Measurements from ENCODE around the gene AP2A1.

GRCh38 chr19:49846408-49846807 is 79.6 kb downstream of the AP2A1 start:
- TF ChIP-seq POLR2A (IDR thresholded peaks at IDR 0.05; ENCODE audit: low read length) (no peak), TP53 (CRISPR knock-in tag; IDR thresholded peaks at IDR 0.05) (no peak), BHLHE40 (IDR thresholded peaks at IDR 0.05; ENCODE audit: low read depth, low read length) (no peak), SMC3 (IDR thresholded peaks at IDR 0.05) (no peak), HDAC2 (IDR thresholded peaks at IDR 0.05) (no peak), NFE2L2 (conservative IDR thresholded peaks at IDR 0.05; ENCODE audit: low read length) (no peak)
- TF ChIP-seq, protein P1, sequence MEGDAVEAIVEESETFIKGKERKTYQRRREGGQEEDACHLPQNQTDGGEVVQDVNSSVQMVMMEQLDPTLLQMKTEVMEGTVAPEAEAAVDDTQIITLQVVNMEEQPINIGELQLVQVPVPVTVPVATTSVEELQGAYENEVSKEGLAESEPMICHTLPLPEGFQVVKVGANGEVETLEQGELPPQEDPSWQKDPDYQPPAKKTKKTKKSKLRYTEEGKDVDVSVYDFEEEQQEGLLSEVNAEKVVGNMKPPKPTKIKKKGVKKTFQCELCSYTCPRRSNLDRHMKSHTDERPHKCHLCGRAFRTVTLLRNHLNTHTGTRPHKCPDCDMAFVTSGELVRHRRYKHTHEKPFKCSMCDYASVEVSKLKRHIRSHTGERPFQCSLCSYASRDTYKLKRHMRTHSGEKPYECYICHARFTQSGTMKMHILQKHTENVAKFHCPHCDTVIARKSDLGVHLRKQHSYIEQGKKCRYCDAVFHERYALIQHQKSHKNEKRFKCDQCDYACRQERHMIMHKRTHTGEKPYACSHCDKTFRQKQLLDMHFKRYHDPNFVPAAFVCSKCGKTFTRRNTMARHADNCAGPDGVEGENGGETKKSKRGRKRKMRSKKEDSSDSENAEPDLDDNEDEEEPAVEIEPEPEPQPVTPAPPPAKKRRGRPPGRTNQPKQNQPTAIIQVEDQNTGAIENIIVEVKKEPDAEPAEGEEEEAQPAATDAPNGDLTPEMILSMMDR (IDR thresholded peaks at IDR 0.05), result no peak

All from A549 (cell line).